NCI-H82 treated with DMSO at 0.1 percent for 48 hours (cell line): Measurements from ENCODE around the gene FAM110C.
"Not testable (repeated sequence)": the region's sequence is repeated elsewhere in the genome, so short reads cannot be mapped to it uniquely, and the experiment has no call there.

Experiments
- DNase-seq: peaks from one replicate; lab custom pipeline; 2025; ENCODE audit not compliant: unreplicated experiment; lab: John Stamatoyannopoulos, UW

The FAM110C gene

GRCh38 chr2:46471-47345 is at the start of gene FAM110C:
TSS of gene FAM110C (minus strand) at chr2:46505. CDS start at chr2:46385, 120 bp downstream.
- no peak for DNase-seq

- DNase-seq = no peak
These were observed 46.0 kb upstream of the FAM110C start for GRCh38 chr2:92326-92725.

- DNase-seq = no peak
These were observed 44.5 kb upstream of the FAM110C start for GRCh38 chr2:90645-91312.

GRCh38 chr2:85761-86160 is 39.5 kb upstream of the FAM110C start:
- DNase-seq = no peak

GRCh38 chr2:84121-84520 is 37.8 kb upstream of the FAM110C start:
- DNase-seq = no peak

- no peak for DNase-seq
These were observed 34.8 kb upstream of the FAM110C start for GRCh38 chr2:80971-81736.

GRCh38 chr2:80378-80777 is 34.1 kb upstream of the FAM110C start:
- no peak for DNase-seq

GRCh38 chr2:71309-72035 is 25.2 kb upstream of the FAM110C start:
- no peak for DNase-seq

- no peak for DNase-seq
These were observed 23.4 kb upstream of the FAM110C start for GRCh38 chr2:69366-70344.

GRCh38 chr2:68637-69036 is 22.3 kb upstream of the FAM110C start:
- not testable (repeated sequence) for DNase-seq

- no peak for DNase-seq
These were observed 20.5 kb upstream of the FAM110C start for GRCh38 chr2:66853-67252.

GRCh38 chr2:65121-65520 is 18.8 kb upstream of the FAM110C start:
- no peak for DNase-seq

GRCh38 chr2:55587-56448 is 9.5 kb upstream of the FAM110C start:
- DNase-seq = no peak

GRCh38 chr2:51613-52012 is 5.3 kb upstream of the FAM110C start:
- no peak for DNase-seq

GRCh38 chr2:47737-48136 is 1.4 kb upstream of the FAM110C start:
- DNase-seq = no peak

- DNase-seq = no peak
These were observed 1.0 kb upstream of the FAM110C start for GRCh38 chr2:47346-47725.

GRCh38 chr2:46131-46470 is 204 bp downstream of the FAM110C start:
- DNase-seq = no peak

GRCh38 chr2:45342-46130 is 769 bp downstream of the FAM110C start:
- DNase-seq = no peak
